Globus pallidus (tissue), 1 donor: ENCODE measurements around the gene ACTR3.

Experiments
- DNase-seq: peaks from one replicate; pipeline ENCODE4 v3.0.0-alpha.2; 2015; ENCODE audit warnings: low spot score

ACTR3 gene

GRCh38 chr2:114001152-114001551 lies 111.3 kb downstream of the ACTR3 start:
- no peak for DNase-seq

- DNase-seq, result peak; percentile 41
These were observed 112.0 kb downstream of the ACTR3 start for GRCh38 chr2:114001937-114002336.

- no peak for DNase-seq
These were observed 115.4 kb downstream of the ACTR3 start for GRCh38 chr2:114005110-114005783.

GRCh38 chr2:114006460-114006859 lies 116.6 kb downstream of the ACTR3 start:
- no peak for DNase-seq

- DNase-seq, result no peak
These were observed 117.5 kb downstream of the ACTR3 start for GRCh38 chr2:114007436-114007835.

GRCh38 chr2:114008720-114009119 lies 118.8 kb downstream of the ACTR3 start:
- DNase-seq, result no peak

- no peak for DNase-seq
These were observed 119.5 kb downstream of the ACTR3 start for GRCh38 chr2:114009205-114009944.

GRCh38 chr2:114010001-114010400 lies 120.1 kb downstream of the ACTR3 start:
- no peak for DNase-seq

GRCh38 chr2:114011713-114012112 lies 121.8 kb downstream of the ACTR3 start:
- DNase-seq, result peak; percentile 5
